ENCODE data around the gene MXD4. TPM values are rescaled to one million over a fixed set of nuclear protein-coding genes. Genes with fewer than 3 reads are reported as not detected.

The MXD4 gene
- total and polyA plus RNA-seq, 4 donors: 22.4 to 101 (median 74.6) TPM

DNA sequence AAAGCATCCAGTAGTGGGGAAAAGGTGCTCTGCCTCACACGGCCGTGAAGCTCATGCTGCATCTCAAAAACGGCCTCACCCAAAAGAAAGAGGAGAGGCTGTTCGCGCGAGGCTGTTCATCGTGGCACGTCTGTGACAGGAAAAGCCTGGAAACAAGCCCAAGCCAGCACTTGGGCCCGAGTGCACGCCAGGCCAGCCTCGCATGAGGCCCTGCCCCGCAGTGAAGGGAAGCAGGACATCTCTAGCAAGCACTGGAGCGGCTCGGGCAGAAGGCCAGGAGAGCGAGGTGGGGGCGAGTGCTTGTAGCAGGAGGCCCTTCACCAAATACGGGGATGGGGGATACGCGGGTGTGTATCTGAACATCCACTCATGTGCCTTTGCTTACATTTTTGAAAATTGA is 39.9 kb upstream of the MXD4 start:
- H3K4me3 ChIP-seq (ENCODE audit: low read depth, low read length): no peak overlapping the region
- peaks cover 45% of the 10 kb centered on the region for H3K36me3 ChIP-seq (ENCODE audit: control insufficient read depth, insufficient read depth, low read length)
- 72% methylated on average over 15 of the region's 19 CpGs for whole genome bisulfite sequencing (ENCODE audit: insufficient coverage)
- H3K9me3 ChIP-seq (ENCODE audit: control insufficient read depth, insufficient read depth, low read length): peaks cover under 1% of the 10 kb centered on the region
- H3K4me1 ChIP-seq (ENCODE audit: control insufficient read depth, insufficient read depth, low read length): no peaks in the 10 kb centered on the region
- H3K27ac ChIP-seq (ENCODE audit: low read depth, low read length): no peak overlapping the region
- DNase-seq (ENCODE audit: low read depth in 4 of 6, low spot score in 6 of 6): no peak
- H3K27me3 ChIP-seq (ENCODE audit: control insufficient read depth, insufficient read depth, low read length): no peaks in the 10 kb centered on the region

DNA sequence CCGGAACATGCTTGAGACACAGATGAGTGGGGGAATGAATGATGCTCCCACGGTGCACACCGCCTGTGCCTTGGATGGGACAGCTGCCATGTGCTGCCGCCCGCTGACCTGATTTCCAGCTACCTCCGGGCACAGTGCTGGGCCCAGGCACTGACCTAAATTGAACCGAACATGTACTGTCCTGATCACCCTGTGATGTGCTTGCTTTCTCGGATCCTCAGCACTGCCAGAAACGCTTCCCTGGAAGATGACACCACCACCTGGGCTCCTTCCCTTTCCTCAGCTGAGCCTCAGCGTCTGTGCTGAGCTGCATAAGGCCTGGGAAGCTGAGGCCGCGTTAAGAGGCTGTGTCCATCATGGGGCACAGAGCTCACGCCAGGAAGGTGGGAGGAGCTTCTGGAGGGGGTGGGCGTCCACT is 39.3 kb upstream of the MXD4 start:
- H3K4me1 ChIP-seq (ENCODE audit: control insufficient read depth, insufficient read depth, low read length): no peaks in the 10 kb centered on the region
- WGBS (ENCODE audit: insufficient coverage): 88% methylated on average over 9 of the region's 14 CpGs

DNA sequence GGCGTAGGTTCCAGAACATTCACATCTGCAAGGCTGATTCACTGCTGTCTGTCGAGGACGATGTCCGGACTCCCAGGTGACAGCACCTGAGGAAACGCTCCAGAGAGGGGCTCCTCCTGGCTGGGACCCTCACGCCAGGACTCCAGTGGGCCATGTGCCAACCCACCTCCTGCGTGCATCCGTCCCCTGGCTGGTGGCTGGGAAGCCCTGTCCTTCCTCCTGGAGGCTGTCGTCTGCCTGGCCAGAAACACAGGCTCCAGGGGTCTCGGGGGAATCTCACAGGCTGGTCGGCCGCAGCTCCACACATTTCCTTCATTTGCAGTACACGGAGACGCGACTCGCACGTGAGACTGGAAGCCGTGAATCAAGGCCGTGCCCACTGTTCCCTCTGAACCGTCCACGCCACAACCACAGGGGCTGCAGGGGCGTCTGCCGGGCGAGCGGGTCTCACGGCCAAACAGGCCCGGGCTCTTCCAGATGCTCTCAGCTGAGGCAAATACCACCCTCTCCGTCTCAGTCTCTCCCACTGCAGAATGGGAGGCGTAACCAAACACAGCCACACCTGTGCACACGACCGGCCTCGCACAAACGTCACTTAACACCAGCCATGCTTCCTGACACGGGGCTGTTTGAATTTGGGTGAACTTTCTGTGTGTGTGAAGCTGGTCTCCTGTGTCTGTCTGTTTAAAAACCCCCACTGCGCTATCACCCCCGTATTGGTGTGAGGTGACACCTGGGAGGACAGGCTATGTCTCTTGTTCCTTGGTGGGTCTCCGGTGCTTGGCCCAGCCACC is 38.7 kb upstream of the MXD4 start:
- DNase-seq (ENCODE audit: low read depth in 4 of 6, low spot score in 6 of 6): no peak
- 86% methylated on average over 30 of the region's 37 CpGs for WGBS (ENCODE audit: insufficient coverage)
- peaks cover 54% of the 10 kb centered on the region for H3K36me3 ChIP-seq (ENCODE audit: control insufficient read depth, insufficient read depth, low read length)
- no peak overlapping the region for H3K4me3 ChIP-seq (ENCODE audit: low read depth, low read length)
- no peaks in the 10 kb centered on the region for H3K4me1 ChIP-seq (ENCODE audit: control insufficient read depth, insufficient read depth, low read length)
- H3K27me3 ChIP-seq (ENCODE audit: control insufficient read depth, insufficient read depth, low read length): no peaks in the 10 kb centered on the region
- H3K27ac ChIP-seq (ENCODE audit: low read depth, low read length): no peak overlapping the region
- H3K9me3 ChIP-seq (ENCODE audit: control insufficient read depth, insufficient read depth, low read length): no peaks in the 10 kb centered on the region

More for the DNA sequence above, 39.3 kb upstream of the MXD4 start:
- no peaks in the 10 kb centered on the region for H3K9me3 ChIP-seq (ENCODE audit: control insufficient read depth, insufficient read depth, low read length)
- H3K27me3 ChIP-seq (ENCODE audit: control insufficient read depth, insufficient read depth, low read length): no peaks in the 10 kb centered on the region
- H3K27ac ChIP-seq (ENCODE audit: low read depth, low read length): no peak overlapping the region
- no peak overlapping the region for H3K4me3 ChIP-seq (ENCODE audit: low read depth, low read length)
- peaks cover 50% of the 10 kb centered on the region for H3K36me3 ChIP-seq (ENCODE audit: control insufficient read depth, insufficient read depth, low read length)
- no peak for DNase-seq (ENCODE audit: low read depth in 4 of 6, low spot score in 6 of 6)

DNA sequence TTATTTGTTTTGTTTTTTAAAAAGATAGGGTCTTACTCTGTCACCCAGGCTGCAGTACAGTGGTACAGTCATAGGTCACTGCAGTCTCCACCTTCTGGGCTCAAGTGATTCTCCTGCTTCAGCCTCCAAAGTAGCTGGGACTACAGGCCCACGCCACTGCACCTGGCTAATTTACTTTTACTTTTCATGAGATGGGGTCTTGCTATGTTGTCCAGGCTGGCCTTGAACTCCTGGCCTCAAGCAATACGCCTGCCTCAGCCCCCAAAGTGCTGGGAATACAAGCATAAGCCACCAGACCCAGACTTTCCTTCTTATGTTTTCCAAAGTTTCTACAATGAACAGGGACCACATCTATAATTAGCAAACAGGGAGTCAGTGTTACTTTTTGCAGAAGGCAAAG is 37.9 kb upstream of the MXD4 start:
- H3K9me3 ChIP-seq (ENCODE audit: control insufficient read depth, insufficient read depth, low read length): no peaks in the 10 kb centered on the region
- no peaks in the 10 kb centered on the region for H3K27me3 ChIP-seq (ENCODE audit: control insufficient read depth, insufficient read depth, low read length)
- no peak overlapping the region for H3K4me3 ChIP-seq (ENCODE audit: low read depth, low read length)
- no peak overlapping the region for H3K27ac ChIP-seq (ENCODE audit: low read depth, low read length)
- H3K36me3 ChIP-seq (ENCODE audit: control insufficient read depth, insufficient read depth, low read length): peaks cover 46% of the 10 kb centered on the region
- DNase-seq (ENCODE audit: low read depth in 4 of 6, low spot score in 6 of 6): no peak
- WGBS (ENCODE audit: insufficient coverage): 95% methylated on average over 2 of the region's 2 CpGs
- no peaks in the 10 kb centered on the region for H3K4me1 ChIP-seq (ENCODE audit: control insufficient read depth, insufficient read depth, low read length)

DNA sequence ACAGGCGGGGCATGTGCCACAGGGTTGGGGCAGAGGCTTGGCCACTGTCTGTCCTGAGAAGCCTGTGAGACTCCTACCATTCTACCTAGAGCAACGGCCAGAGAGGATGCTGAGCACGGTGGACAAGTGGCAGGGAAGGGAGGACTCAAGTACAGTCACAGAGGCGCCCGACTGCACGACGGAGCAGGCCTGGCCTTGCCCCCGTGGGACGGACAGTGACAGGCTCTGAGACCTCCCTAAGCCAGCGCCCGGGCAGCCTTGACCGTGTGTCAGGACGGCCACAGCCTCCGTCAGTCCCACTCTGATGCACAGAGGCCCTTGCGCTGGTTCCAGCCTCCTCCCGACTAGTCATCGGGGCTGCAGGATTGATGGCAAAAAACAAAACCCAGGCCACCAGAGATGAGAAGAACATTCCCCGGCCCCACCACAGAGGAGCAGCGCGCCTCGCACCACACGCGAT is 36.7 kb upstream of the MXD4 start:
- peaks cover 2% of the 10 kb centered on the region for H3K9me3 ChIP-seq (ENCODE audit: control insufficient read depth, insufficient read depth, low read length)
- H3K27ac ChIP-seq (ENCODE audit: low read depth, low read length): no peak overlapping the region
- no peaks in the 10 kb centered on the region for H3K4me1 ChIP-seq (ENCODE audit: control insufficient read depth, insufficient read depth, low read length)
- no peak overlapping the region for H3K4me3 ChIP-seq (ENCODE audit: low read depth, low read length)
- no peaks in the 10 kb centered on the region for H3K27me3 ChIP-seq (ENCODE audit: control insufficient read depth, insufficient read depth, low read length)
- H3K36me3 ChIP-seq (ENCODE audit: control insufficient read depth, insufficient read depth, low read length): peaks cover 34% of the 10 kb centered on the region
- 70% methylated on average over 20 of the region's 23 CpGs for WGBS (ENCODE audit: insufficient coverage)
- no peak for DNase-seq (ENCODE audit: low read depth in 4 of 6, low spot score in 6 of 6)

DNA sequence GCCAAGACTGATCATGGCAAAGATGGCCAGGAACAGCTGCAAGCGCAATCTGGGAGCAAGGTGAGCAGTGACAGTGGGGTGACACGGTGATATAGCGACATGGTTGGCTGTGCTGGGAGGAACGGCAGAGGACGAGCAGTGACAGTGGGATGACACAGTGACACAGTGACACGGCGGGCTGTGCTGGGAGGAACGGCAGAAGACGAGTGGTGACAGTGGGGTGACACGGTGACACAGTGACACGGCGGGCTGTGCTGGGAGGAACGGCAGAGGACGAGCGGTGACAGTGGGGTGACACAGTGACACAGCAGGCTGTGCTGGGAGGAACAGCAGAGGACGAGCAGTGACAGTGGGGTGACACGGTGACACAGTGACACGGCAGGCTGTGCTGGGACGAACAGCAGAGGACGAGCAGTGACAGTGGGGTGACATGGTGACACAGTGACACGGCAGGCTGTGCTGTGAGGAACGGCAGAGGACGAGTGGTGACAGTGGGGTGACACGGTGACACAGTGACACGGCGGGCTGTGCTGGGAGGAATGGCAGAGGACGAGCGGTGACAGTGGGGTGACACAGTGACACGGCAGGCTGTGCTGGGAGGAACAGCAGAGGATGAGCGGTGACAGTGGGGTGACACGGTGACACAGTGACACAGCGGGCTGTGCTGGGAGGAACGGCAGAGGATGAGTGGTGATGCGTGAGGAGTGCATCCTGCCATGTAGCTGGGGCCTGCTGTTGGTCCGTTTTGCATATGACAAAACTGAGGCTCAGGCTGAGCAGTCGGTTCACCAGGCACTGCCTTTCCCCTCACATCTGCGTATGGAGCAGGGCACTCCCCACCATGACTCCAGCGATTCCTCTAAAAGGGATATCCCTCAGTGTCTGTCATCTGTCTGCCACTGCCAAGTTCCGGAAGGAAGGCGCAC is 36.0 kb upstream of the MXD4 start:
- Histone ChIP-seq H3K4me3 (ENCODE audit: low read depth, low read length) (no peak overlapping the region), H3K27me3 (ENCODE audit: control insufficient read depth, insufficient read depth, low read length) (no peaks in the 10 kb centered on the region), H3K4me1 (ENCODE audit: control insufficient read depth, insufficient read depth, low read length) (no peaks in the 10 kb centered on the region), H3K36me3 (ENCODE audit: control insufficient read depth, insufficient read depth, low read length) (peaks cover 27% of the 10 kb centered on the region), H3K27ac (ENCODE audit: low read depth, low read length) (no peak overlapping the region), H3K9me3 (ENCODE audit: control insufficient read depth, insufficient read depth, low read length) (peaks cover 2% of the 10 kb centered on the region)
- 82% methylated on average over 38 of the region's 40 CpGs for WGBS (ENCODE audit: insufficient coverage)
- DNase-seq (ENCODE audit: low read depth in 4 of 6, low spot score in 6 of 6): no peak

DNA sequence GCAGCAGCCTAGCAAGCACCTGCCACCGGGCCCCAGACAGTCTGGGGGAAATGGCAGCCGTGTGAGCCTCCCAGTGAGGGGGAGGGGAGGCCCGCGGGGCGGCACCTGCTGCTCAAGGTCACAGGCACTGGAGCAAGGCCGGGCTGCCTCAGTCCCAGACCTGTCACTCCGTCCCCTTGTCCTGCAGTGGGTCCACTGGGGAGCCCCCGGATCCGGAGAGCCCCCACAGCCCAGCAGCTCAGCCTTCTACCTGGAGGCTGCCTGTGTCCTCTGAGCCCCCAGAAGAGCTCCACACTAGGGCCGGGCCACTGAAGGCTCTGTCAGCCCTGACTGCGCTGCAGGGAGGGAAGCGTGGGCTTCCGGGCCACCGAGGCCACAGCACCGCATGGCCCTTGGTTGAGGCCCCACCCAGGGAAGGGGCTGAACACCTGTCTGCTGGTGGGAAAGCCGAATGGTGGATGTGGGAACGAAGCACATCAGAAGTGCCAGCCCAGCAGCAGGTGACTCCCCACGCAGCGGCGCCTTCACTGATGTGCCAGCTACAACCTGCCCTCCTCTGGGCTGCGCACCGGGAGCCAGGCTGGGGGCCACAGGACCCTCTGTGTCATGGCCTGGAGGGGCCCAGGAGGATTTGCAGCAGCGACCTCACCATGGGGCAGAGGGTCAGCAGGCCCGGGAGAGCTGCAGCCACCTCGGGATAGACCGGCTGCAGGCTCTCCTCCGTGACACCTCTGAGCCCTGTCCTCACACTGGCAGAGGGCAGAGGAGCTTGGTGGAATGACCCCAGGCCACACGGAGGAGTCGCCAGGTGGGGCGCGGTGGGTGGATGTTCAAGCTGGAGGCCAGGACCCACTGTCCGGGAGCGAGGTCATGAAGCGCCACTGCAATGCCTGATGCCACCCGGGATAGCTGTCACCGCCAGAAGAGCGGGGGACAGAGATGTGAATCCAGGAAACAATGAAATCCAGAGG is 35.0 kb upstream of the MXD4 start:
- peaks cover 27% of the 10 kb centered on the region for H3K36me3 ChIP-seq (ENCODE audit: control insufficient read depth, insufficient read depth, low read length)
- 80% methylated on average over 37 of the region's 37 CpGs for WGBS (ENCODE audit: insufficient coverage)
- no peak overlapping the region for H3K4me3 ChIP-seq (ENCODE audit: low read depth, low read length)
- H3K9me3 ChIP-seq (ENCODE audit: control insufficient read depth, insufficient read depth, low read length): peaks cover 2% of the 10 kb centered on the region
- H3K4me1 ChIP-seq (ENCODE audit: control insufficient read depth, insufficient read depth, low read length): peaks cover 5% of the 10 kb centered on the region
- no peaks in the 10 kb centered on the region for H3K27me3 ChIP-seq (ENCODE audit: control insufficient read depth, insufficient read depth, low read length)
- DNase-seq (ENCODE audit: low read depth in 4 of 6, low spot score in 6 of 6): no peak
- no peak overlapping the region for H3K27ac ChIP-seq (ENCODE audit: low read depth, low read length)

DNA sequence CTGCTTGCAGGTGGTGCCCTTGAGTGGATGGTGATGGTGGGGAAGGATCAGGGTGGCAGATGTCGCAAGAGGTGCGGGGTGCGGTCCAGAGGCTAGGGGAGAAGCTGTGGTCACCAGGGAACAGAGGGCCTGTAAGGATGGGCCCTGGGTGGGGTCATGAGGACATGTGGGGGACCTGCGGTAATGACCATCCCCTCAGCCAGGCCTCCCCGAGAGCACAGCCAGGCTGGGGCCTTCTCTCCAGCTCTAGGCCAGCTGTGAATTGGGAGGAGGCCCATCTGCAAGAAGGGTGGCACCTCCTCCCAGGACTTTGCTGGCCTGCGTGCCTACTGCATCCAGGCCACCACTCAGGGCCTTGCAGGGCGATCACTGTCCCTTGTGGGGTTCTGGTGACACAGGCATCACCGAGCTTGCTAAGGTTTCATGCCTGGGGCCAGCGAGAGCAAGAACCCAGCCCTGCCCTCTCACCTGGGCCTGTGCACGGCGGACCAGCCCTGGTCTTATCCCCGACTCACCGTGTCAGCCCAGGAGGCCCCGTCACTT is 34.1 kb upstream of the MXD4 start:
- no peak overlapping the region for H3K4me3 ChIP-seq (ENCODE audit: low read depth, low read length)
- H3K36me3 ChIP-seq (ENCODE audit: control insufficient read depth, insufficient read depth, low read length): peaks cover 25% of the 10 kb centered on the region
- H3K4me1 ChIP-seq (ENCODE audit: control insufficient read depth, insufficient read depth, low read length): peaks cover 5% of the 10 kb centered on the region
- H3K27me3 ChIP-seq (ENCODE audit: control insufficient read depth, insufficient read depth, low read length): no peaks in the 10 kb centered on the region
- 85% methylated on average over 13 of the region's 14 CpGs for WGBS (ENCODE audit: insufficient coverage)
- H3K27ac ChIP-seq (ENCODE audit: low read depth, low read length): no peak overlapping the region
- DNase-seq (ENCODE audit: low read depth in 4 of 6, low spot score in 6 of 6): no peak
- peaks cover 2% of the 10 kb centered on the region for H3K9me3 ChIP-seq (ENCODE audit: control insufficient read depth, insufficient read depth, low read length)

DNA sequence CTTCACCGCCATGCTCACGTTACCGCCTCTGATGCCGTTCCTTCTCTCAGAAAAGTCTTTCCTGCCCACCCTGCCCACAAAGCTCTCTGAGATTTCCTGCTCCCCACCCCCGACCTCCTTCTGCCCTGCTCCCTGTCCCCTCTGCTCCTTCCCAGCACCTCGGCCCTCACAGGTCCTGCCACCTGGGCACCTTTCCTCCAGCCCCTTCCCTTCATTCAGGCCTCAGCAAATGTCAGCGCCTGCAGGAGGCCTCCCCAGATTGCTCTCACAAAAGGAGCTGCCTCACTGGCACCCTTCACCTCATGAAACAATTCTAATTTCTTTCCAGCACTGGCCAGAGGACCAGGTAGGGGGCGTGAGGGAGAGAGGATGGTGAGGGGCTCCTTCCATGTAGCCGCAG is 33.6 kb upstream of the MXD4 start:
- H3K9me3 ChIP-seq (ENCODE audit: control insufficient read depth, insufficient read depth, low read length): peaks cover 2% of the 10 kb centered on the region
- H3K27me3 ChIP-seq (ENCODE audit: control insufficient read depth, insufficient read depth, low read length): no peaks in the 10 kb centered on the region
- H3K27ac ChIP-seq (ENCODE audit: low read depth, low read length): no peak overlapping the region
- H3K4me3 ChIP-seq (ENCODE audit: low read depth, low read length): no peak overlapping the region
- H3K4me1 ChIP-seq (ENCODE audit: control insufficient read depth, insufficient read depth, low read length): peaks cover 5% of the 10 kb centered on the region
- no peak for DNase-seq (ENCODE audit: low read depth in 4 of 6, low spot score in 6 of 6)
- H3K36me3 ChIP-seq (ENCODE audit: control insufficient read depth, insufficient read depth, low read length): peaks cover 21% of the 10 kb centered on the region
- WGBS (ENCODE audit: insufficient coverage): 82% methylated on average over 8 of the region's 9 CpGs

All from spinal cord (tissue), 10 donors.